IPS DF 6.9 (cell line): ENCODE data around the gene TMEM61.

ENCODE experiments used
- DNase-seq: peaks from one replicate; pipeline ENCODE4 v3.0.0-alpha.2; 2013; ENCODE audit warnings: low read depth, low spot score
- H3K27ac ChIP-seq: one replicate; pipeline ENCODE4 v1.5.1; 2013; ENCODE audit warnings: low read length, control low read depth
- H3K27me3 ChIP-seq: 2 replicates; pipeline ENCODE4 v1.6.1; 2013; ENCODE audit warnings: mild to moderate bottlenecking, low read length; ENCODE audit not compliant: control insufficient read depth, insufficient read depth
- H3K36me3 ChIP-seq: 2 replicates; pipeline ENCODE4 v1.6.1; 2013; ENCODE audit warnings: low read length; ENCODE audit not compliant: control insufficient read depth, insufficient read depth
- H3K4me1 ChIP-seq: 2 replicates; pipeline ENCODE4 v1.6.1; 2013; ENCODE audit warnings: low read length; ENCODE audit not compliant: control insufficient read depth, insufficient read depth
- H3K4me3 ChIP-seq: 2 replicates; pipeline ENCODE4 v1.5.1; 2013; ENCODE audit warnings: mild to moderate bottlenecking, low read length
- H3K9me3 ChIP-seq: 2 replicates; pipeline ENCODE4 v1.6.1; 2013; ENCODE audit warnings: low read length, inconsistent platforms; ENCODE audit not compliant: control insufficient read depth, insufficient read depth
- WGBS: extraction: QIAGEN DNeasy Blood & Tissue Kit; methylation state at CpG from one replicate; pipeline ENCODE4 v1.1.7; 2013; ENCODE audit warnings: mixed read lengths, missing lambda C conversion rate; ENCODE audit not compliant: insufficient read length, insufficient coverage; 5-methylcytosine and 5-hydroxymethylcytosine counted together

TMEM61 gene

DNA sequence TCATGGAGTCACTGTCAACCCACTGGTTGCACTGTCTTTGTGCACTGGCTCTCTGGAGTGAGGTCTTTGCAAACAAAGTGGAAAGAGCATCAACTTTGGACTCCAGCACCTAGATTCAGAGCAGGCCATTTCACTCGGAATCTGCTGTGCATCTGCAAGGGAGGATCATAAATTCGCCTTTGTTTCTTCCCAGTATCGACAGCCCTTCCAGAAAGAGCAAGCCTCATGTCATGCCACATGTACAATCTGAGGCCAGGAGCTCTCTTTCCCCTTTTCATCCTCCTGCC lies 58.1 kb downstream of the TMEM61 start:
- WGBS, result no CpG with 5 or more reads among the region's 3 CpGs
- no peaks in the 10 kb centered on the region; the same call in 1 of the 2 replicates for H3K4me1 ChIP-seq
- H3K9me3 ChIP-seq, result no peaks in the 10 kb centered on the region
- DNase-seq, result no peak
- no peak overlapping the region for H3K4me3 ChIP-seq
- no peak overlapping the region for H3K27ac ChIP-seq
- H3K36me3 ChIP-seq, result no peaks in the 10 kb centered on the region
- H3K27me3 ChIP-seq, result peaks cover 2% of the 10 kb centered on the region; the same call in 1 of the 2 replicates

DNA sequence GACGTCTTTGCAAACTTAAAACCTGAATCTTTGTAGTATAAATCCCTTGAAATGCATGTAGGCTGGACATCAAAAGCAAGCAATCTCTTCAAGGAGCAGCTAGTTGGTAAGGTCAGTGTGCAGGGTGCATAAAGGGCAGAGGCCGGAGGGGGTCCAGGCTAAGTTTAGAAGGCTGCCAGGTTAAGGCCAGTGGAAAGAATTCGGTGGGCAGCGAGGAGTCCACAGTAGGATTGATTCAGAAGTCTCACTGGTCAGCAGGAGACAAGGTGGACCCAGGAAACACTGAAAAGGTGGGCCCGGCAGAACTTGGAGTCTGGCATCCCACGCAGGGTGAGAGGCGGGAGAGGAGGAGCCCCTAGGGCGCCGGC lies 58.5 kb downstream of the TMEM61 start:
- no CpG with 5 or more reads among the region's 9 CpGs for WGBS
- Histone ChIP-seq H3K27ac (no peak overlapping the region), H3K9me3 (no peaks in the 10 kb centered on the region), H3K36me3 (no peaks in the 10 kb centered on the region), H3K4me1 (no peaks in the 10 kb centered on the region; the same call in 1 of the 2 replicates), H3K4me3 (peak overlapping the region; percentile 28; the same call in 1 of the 2 replicates), H3K27me3 (peaks cover 2% of the 10 kb centered on the region; the same call in 1 of the 2 replicates)
- DNase-seq, result no peak

DNA sequence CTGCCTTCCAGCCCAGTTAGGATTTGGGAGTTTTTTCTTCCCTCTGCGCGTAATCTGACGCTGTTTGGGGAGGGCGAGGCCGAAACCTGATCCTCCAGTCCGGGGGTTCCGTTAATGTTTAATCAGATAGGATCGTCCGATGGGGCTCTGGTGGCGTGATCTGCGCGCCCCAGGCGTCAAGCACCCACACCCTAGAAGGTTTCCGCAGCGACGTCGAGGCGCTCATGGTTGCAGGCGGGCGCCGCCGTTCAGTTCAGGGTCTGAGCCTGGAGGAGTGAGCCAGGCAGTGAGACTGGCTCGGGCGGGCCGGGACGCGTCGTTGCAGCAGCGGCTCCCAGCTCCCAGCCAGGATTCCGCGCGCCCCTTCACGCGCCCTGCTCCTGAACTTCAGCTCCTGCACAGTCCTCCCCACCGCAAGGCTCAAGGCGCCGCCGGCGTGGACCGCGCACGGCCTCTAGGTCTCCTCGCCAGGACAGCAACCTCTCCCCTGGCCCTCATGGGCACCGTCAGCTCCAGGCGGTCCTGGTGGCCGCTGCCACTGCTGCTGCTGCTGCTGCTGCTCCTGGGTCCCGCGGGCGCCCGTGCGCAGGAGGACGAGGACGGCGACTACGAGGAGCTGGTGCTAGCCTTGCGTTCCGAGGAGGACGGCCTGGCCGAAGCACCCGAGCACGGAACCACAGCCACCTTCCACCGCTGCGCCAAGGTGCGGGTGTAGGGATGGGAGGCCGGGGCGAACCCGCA lies 59.1 kb downstream of the TMEM61 start, which contains the start of gene PCSK9:
TSS of gene PCSK9 (plus strand) at position 207 of the 741 bp plus-strand sequence. CDS start at position 497, 290 bp downstream.
- Histone ChIP-seq H3K27ac (no peak within 1 kb of the TSS), H3K27me3 (peaks cover 2% of the 10 kb centered on the region; the same call in 1 of the 2 replicates), H3K36me3 (peaks cover under 1% of the 10 kb centered on the region; the same call in 1 of the 2 replicates), H3K9me3 (no peaks in the 10 kb centered on the region), H3K4me3 (peak within 1 kb of the TSS; percentile 28; the same call in 1 of the 2 replicates), H3K4me1 (no peaks in the 10 kb centered on the region; the same call in 1 of the 2 replicates)
- WGBS, result no CpG with 5 or more reads among the region's 67 CpGs
- peak; percentile 45 for DNase-seq

DNA sequence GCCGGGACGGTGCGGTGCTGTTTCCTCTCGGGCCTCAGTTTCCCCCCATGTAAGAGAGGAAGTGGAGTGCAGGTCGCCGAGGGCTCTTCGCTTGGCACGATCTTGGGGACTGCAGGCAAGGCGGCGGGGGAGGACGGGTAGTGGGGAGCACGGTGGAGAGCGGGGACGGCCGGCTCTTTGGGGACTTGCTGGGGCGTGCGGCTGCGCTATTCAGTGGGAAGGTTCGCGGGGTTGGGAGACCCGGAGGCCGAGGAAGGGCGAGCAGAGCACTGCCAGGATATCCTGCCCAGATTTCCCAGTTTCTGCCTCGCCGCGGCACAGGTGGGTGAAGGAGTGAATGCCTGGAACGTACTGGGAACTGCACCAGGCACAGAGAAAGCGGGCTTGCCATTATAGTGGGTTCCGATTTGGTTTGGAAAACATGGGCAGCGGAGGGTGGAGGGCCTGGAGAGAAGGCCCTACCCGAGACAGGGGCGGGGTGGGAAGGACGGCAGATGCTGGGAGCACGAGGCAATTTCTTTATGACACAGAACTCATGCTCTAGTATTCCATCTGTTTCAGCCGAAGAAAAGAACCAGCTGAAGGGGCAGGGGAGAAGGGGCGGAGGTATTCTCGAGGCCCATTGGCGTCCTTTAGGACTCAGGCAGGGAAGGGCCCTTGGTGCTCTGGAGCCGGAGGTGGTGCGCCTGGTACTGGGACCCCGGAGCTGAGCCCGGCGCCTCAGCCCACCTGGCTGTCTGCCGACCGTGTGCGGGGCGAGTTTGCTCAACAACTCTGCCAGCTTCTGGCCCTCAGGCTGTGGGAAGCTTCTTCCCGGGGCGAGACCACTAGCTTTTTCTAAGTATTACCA lies 59.9 kb downstream of the TMEM61 start:
- Histone ChIP-seq H3K9me3 (no peaks in the 10 kb centered on the region), H3K4me1 (no peaks in the 10 kb centered on the region; the same call in 1 of the 2 replicates), H3K27me3 (peaks cover 2% of the 10 kb centered on the region; the same call in 1 of the 2 replicates), H3K27ac (no peak overlapping the region), H3K36me3 (peaks cover 7% of the 10 kb centered on the region; the same call in 1 of the 2 replicates), H3K4me3 (peak overlapping the region; percentile 28; the same call in 1 of the 2 replicates)
- WGBS, result no CpG with 5 or more reads among the region's 49 CpGs
- DNase-seq, result no peak

DNA sequence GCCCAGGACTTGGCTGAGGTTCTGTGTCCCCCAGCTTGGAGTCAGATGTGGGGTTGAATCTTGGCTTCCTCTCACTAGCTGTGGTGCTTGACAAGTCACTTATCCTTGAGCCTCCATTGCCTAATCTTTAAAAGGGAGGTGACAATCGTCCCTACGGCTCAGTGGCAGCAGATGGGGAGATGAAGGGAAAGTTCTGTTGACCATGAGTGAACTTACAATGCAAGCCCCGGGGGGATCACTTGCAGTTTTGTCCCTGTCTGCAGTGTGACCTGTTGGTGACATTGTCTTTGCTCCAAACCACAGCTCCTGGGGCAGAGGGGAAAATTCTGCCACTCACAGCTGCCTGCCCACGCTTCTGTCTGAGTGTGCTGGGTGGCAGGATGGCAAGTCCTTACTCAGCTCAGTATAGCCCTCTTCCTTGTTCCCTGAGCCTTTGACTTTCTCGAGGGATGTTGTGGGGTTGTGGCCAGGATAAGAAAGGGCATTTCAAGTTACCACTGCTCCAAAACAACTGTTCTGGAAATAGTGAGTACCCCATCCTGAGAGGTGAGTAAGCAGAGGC lies 60.6 kb downstream of the TMEM61 start:
- Histone ChIP-seq H3K36me3 (peaks cover 7% of the 10 kb centered on the region; the same call in 1 of the 2 replicates), H3K27ac (no peak overlapping the region), H3K9me3 (no peaks in the 10 kb centered on the region), H3K4me3 (peak overlapping the region; percentile 28; the same call in 1 of the 2 replicates), H3K27me3 (peaks cover 2% of the 10 kb centered on the region; the same call in 1 of the 2 replicates), H3K4me1 (no peaks in the 10 kb centered on the region; the same call in 1 of the 2 replicates)
- no peak for DNase-seq
- no CpG with 5 or more reads among the region's 5 CpGs for WGBS

DNA sequence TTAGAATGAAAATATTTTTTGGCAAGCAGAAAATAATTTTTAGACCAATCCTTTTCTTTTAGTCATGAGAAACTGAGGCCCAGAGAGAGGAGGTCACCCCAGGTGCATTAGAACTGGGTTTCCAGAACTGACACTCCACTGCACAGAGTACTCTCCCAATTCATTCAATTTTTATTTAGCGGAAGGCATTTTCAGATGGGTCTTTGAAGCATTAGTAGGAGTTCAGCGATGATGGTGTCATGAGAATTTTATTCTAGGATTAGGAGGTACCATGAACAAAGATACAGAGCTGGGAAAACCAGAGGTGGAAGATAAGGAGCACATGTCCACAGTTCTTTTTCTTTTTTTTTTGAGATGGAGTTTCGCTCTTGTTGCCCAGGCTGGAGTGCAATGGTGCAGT lies 61.2 kb downstream of the TMEM61 start:
- H3K27ac ChIP-seq, result no peak overlapping the region
- WGBS, result no CpG with 5 or more reads among the region's 3 CpGs
- peaks cover 7% of the 10 kb centered on the region; the same call in 1 of the 2 replicates for H3K36me3 ChIP-seq
- no peaks in the 10 kb centered on the region; the same call in 1 of the 2 replicates for H3K4me1 ChIP-seq
- peaks cover 2% of the 10 kb centered on the region; the same call in 1 of the 2 replicates for H3K27me3 ChIP-seq
- no peaks in the 10 kb centered on the region for H3K9me3 ChIP-seq
- DNase-seq, result no peak
- no peak overlapping the region for H3K4me3 ChIP-seq
